KMS-11 (cell line): ENCODE measurements around the gene RALBP1.

Experiments
- H2AFZ ChIP-seq: fragments of 200-600 bp; sonication (generic); 2 replicates; pipeline ENCODE4 v1.6.1; 2016; ENCODE audit warnings: antibody characterized with exemption, mixed run types, low read depth
- H3K27ac ChIP-seq: fragments of 200-600 bp; sonication (generic); 2 replicates; pipeline ENCODE4 v1.6.1; 2016; ENCODE audit warnings: mild to moderate bottlenecking, mixed run types
- H3K27me3 ChIP-seq: fragments of 200-600 bp; sonication (generic); 2 replicates; pipeline ENCODE4 v1.6.1; 2017; ENCODE audit warnings: mild to moderate bottlenecking, low read depth, mixed run types, moderate library complexity; ENCODE audit not compliant: insufficient read depth
- H3K36me3 ChIP-seq: fragments of 200-600 bp; sonication (generic); 2 replicates; pipeline ENCODE4 v1.6.1; 2017; ENCODE audit warnings: mild to moderate bottlenecking, mixed run types; ENCODE audit not compliant: insufficient read depth
- H3K4me1 ChIP-seq: fragments of 200-600 bp; sonication (generic); 2 replicates; pipeline ENCODE4 v1.6.1; 2016; ENCODE audit warnings: mild to moderate bottlenecking, low read depth, mixed run types; ENCODE audit not compliant: poor library complexity, severe bottlenecking
- H3K4me2 ChIP-seq: fragments of 200-600 bp; sonication (generic); 2 replicates; pipeline ENCODE4 v1.7.0; 2016; ENCODE audit warnings: mild to moderate bottlenecking, mixed run types
- H3K4me3 ChIP-seq: fragments of 200-600 bp; sonication (generic); IDR thresholded peaks from 2 replicates; pipeline ENCODE4 v1.6.1; 2017; ENCODE audit warnings: low read depth, low read length, mixed read lengths; ENCODE audit not compliant: insufficient read depth
- H3K79me2 ChIP-seq: fragments of 200-600 bp; sonication (generic); 2 replicates; pipeline ENCODE4 v1.6.1; 2016; ENCODE audit warnings: low read depth, mixed run types; ENCODE audit not compliant: insufficient read depth
- H3K9ac ChIP-seq: fragments of 200-600 bp; sonication (generic); 2 replicates; pipeline ENCODE4 v1.6.1; 2016; ENCODE audit warnings: mild to moderate bottlenecking, mixed run types
- H4K20me1 ChIP-seq: fragments of 200-600 bp; sonication (generic); 2 replicates; pipeline ENCODE4 v1.6.1; 2016; ENCODE audit warnings: mild to moderate bottlenecking, mixed run types; ENCODE audit not compliant: insufficient read depth
- TF ChIP-seq, protein P1 (sequence below): fragments of 200-600 bp; sonication (generic); conservative IDR thresholded peaks from 2 replicates; pipeline ENCODE4 v1.6.1; 2017; ENCODE audit warnings: low read depth, mild to moderate bottlenecking, antibody characterized with exemption, low read length, moderate library complexity, mixed read lengths

The RALBP1 gene

DNA sequence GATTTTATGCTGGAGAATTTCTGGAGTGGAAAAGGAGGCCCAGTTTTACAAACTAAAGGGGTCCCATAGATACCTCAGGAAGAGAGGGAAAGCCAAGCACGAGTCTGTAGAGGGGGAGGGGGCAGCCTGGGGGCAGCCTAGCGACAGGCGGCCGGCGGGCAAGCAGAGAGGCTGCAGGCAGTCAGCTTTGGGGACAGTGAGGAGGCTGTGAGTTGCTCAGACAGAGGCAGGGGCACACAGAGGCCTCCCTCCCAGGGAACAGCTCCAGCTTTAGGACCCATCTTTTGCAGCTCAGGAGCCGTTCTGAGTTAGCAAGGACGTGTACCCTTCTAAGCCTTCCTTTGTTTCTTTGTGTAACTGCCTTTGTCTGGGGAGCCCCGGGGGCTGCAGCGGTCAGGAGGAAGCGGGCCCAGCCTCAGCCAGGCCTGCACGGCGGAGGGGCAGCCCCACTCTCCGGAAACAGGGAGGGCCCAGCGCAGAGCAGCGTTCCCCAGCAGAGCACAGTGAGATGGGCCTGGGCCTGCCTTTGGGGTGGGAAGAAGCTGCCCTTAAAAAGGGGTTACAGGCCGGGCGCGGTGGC, 41.1 kb upstream of the RALBP1 start:
- Histone ChIP-seq H3K27me3 (no peaks in the 10 kb centered on the region), H3K4me1 (no peaks in the 10 kb centered on the region), H3K27ac (no peak overlapping the region), H3K4me2 (no peak overlapping the region), H2AFZ (no peak overlapping the region), H4K20me1 (no peaks in the 10 kb centered on the region), H3K9ac (no peak overlapping the region), H3K79me2 (no peaks in the 10 kb centered on the region), H3K36me3 (no peaks in the 10 kb centered on the region), H3K4me3 (no peak overlapping the region)
- TF ChIP-seq, protein P1, sequence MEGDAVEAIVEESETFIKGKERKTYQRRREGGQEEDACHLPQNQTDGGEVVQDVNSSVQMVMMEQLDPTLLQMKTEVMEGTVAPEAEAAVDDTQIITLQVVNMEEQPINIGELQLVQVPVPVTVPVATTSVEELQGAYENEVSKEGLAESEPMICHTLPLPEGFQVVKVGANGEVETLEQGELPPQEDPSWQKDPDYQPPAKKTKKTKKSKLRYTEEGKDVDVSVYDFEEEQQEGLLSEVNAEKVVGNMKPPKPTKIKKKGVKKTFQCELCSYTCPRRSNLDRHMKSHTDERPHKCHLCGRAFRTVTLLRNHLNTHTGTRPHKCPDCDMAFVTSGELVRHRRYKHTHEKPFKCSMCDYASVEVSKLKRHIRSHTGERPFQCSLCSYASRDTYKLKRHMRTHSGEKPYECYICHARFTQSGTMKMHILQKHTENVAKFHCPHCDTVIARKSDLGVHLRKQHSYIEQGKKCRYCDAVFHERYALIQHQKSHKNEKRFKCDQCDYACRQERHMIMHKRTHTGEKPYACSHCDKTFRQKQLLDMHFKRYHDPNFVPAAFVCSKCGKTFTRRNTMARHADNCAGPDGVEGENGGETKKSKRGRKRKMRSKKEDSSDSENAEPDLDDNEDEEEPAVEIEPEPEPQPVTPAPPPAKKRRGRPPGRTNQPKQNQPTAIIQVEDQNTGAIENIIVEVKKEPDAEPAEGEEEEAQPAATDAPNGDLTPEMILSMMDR: no peak

DNA sequence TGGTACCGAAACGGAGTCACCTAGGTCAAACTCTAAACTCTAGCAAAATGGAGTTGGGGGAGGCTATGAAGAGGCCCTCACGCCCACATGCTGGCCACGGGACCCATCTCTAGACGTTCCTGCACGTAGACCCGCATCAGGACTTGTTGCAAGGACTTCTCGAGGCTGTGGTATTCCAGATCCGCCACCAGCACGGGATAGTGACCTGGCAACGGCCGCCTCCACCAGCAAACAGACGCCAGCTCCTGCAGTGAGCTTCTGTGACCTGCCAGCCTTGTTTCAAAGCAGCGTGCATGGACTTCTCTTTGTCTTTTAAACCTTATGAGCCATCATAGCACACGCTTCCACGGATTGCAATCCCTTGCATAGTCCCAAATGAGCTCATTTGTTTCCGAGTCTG, 40.3 kb upstream of the RALBP1 start:
- Histone ChIP-seq H3K27ac (no peak overlapping the region), H3K4me2 (no peak overlapping the region), H3K4me3 (no peak overlapping the region), H3K27me3 (no peaks in the 10 kb centered on the region), H3K36me3 (no peaks in the 10 kb centered on the region), H3K9ac (no peak overlapping the region), H4K20me1 (no peaks in the 10 kb centered on the region), H2AFZ (no peak overlapping the region), H3K79me2 (no peaks in the 10 kb centered on the region), H3K4me1 (no peaks in the 10 kb centered on the region)
- TF ChIP-seq, protein P1: no peak

DNA sequence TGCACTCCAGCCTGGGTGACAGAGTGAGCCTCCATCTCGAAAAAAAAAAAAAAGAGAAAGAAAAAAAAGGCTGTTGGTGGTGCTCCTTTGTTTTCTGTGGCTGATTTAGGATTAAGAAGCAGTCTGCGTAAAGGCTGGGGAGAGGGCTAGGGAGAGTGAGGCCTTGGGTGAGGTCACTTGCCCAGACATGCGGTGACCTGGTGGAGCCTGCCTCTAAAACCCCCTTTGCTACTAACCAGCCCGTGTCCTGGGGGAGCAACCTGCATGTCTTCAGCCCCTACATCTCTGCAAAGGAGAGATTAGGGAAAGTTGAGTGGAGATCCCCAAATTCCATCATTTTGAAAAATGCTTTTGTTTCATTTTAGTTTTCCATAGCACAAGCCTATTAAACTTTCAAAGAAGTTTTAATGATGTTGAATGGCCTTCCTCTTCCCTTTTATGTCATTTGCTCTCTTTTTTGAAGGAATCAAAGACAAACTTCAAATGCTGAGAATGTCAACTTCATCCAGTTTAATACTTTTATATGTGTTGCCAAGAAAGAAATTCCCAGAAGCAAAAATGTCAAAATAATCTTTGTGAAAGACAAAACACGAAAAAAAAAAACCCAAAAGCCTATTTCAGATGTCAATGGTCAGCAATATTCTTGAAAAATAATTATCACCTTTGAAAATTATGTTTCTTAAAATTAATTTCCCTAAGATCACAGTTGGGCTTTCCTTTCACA, 38.9 kb upstream of the RALBP1 start:
- Histone ChIP-seq H3K27me3 (no peaks in the 10 kb centered on the region), H3K9ac (no peak overlapping the region), H3K36me3 (no peaks in the 10 kb centered on the region), H3K4me3 (no peak overlapping the region), H3K27ac (no peak overlapping the region), H3K79me2 (no peaks in the 10 kb centered on the region), H3K4me2 (no peak overlapping the region), H4K20me1 (no peaks in the 10 kb centered on the region), H3K4me1 (no peaks in the 10 kb centered on the region), H2AFZ (no peak overlapping the region)
- TF ChIP-seq, protein P1: no peak

DNA sequence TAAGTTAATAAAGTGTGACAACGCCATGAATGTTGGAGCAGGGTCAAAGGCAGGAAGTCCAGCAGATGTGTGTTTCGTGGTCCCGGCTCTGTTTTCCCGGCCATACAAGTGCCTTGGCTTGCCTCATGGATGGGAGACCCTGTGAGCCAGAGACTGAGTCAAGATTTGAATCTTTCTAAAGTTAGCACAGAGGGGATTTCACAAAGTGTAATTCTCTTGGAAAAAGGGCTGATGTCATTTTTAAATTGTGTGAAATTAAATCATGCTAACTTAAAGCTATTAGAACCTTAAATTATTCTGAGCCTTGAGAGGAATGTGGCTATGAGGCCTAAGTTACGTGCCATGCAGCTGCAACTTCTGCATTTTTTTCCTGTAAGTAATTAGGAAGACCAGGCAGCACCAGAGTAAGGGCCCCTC, 38.3 kb upstream of the RALBP1 start:
- Histone ChIP-seq H3K36me3 (no peaks in the 10 kb centered on the region), H3K4me2 (no peak overlapping the region), H3K27me3 (no peaks in the 10 kb centered on the region), H3K27ac (no peak overlapping the region), H2AFZ (no peak overlapping the region), H3K4me3 (no peak overlapping the region), H3K79me2 (no peaks in the 10 kb centered on the region), H3K9ac (no peak overlapping the region), H4K20me1 (no peaks in the 10 kb centered on the region), H3K4me1 (no peaks in the 10 kb centered on the region)
- TF ChIP-seq, protein P1: no peak
